Measurements from ENCODE around the gene C1S.
"Not testable (repeated sequence)": the region's sequence is repeated elsewhere in the genome, so short reads cannot be mapped to it uniquely, and the experiment has no call there.

Gene C1S

DNA sequence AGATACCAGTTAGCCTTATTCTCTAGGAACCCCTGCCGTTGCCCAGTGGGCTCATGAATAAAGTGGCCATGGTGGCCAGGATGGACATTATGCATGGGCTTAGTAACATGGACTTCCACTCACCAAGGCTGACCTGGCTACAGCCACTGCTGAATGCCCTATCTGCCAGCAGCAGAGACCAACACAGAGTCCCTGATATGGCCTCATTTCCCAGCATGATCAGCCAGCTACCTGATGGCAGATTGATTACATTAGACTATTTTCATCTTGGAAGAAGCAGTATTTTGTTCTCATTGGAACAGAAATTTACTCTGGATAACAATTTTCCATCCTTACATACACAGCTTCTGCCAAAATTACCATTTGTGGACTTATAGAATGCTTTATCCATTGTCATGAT, 26.1 kb upstream of the C1S start:
- H3K27ac ChIP-seq: no peak overlapping the region
- H3K4me3 ChIP-seq: no peak overlapping the region
- no peak for DNase-seq (ENCODE audit: low spot score)
- TF ChIP-seq, protein P1, sequence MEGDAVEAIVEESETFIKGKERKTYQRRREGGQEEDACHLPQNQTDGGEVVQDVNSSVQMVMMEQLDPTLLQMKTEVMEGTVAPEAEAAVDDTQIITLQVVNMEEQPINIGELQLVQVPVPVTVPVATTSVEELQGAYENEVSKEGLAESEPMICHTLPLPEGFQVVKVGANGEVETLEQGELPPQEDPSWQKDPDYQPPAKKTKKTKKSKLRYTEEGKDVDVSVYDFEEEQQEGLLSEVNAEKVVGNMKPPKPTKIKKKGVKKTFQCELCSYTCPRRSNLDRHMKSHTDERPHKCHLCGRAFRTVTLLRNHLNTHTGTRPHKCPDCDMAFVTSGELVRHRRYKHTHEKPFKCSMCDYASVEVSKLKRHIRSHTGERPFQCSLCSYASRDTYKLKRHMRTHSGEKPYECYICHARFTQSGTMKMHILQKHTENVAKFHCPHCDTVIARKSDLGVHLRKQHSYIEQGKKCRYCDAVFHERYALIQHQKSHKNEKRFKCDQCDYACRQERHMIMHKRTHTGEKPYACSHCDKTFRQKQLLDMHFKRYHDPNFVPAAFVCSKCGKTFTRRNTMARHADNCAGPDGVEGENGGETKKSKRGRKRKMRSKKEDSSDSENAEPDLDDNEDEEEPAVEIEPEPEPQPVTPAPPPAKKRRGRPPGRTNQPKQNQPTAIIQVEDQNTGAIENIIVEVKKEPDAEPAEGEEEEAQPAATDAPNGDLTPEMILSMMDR (IDR thresholded peaks at IDR 0.05): no peak

DNA sequence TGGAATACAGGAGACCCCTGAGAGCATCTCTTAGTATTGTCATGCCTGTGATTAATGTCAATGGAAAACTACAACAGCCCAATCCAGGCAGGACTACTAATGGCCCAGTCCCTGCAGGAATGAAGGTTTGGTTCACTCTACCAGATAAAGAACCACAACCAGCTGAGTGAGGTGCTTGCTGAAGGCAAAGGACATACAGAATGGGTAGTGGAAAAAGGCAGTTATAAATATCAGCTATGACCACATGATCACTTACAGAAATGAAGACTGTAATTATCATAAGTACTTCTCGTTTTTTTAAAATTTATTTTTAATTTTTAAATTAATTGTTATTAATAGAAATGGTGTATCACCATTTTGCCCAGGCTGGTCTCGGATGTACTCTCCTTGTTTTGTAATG, 25.1 kb upstream of the C1S start:
- DNase-seq (ENCODE audit: low spot score): no peak
- TF ChIP-seq, protein P1 (IDR thresholded peaks at IDR 0.05): no peak
- H3K4me3 ChIP-seq: no peak overlapping the region
- no peak overlapping the region for H3K27ac ChIP-seq

DNA sequence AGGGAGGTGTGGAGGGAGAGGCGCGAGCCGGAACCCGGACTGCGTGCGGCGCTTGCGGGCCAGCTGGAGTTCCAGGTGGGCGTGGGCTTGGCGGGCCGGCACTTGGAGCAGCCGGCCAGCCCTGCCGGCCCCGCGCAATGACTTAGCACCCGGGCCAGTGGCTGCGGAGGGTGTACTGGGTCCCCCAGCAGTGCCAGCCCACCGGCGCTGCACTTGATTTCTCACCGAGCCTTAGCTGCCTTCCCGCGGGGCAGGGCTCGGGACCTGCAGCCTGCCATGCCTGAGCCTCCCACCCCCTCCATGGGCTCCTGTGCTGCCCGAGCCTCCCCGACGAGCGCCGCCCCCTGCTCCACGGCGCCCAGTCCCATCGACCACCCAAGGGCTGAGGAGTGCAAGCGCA, 23.1 kb upstream of the C1S start:
- H3K4me3 ChIP-seq; H3K27ac ChIP-seq; DNase-seq (ENCODE audit: low spot score): not testable (repeated sequence)

DNA sequence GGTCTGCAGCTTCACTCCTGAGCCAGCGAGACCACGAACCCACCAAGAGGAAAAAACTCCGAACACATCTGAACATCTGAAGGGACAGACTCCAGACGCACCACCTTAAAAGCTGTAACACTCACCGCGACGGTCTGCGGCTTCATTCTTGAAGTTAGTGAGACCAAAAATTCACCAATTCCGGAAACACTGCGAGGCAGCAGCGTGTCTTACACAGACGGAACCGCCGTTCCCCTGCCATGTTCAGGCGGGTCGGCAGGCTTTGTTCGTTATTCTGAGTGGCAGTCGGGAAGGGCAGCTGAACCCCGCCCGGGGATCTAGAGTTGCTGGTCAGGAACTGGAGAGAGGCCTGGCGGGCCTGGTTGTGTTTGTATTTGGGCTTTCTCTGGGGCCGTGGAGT, 21.9 kb upstream of the C1S start:
- no peak overlapping the region for H3K4me3 ChIP-seq
- DNase-seq (ENCODE audit: low spot score): no peak
- H3K27ac ChIP-seq: no peak overlapping the region
- TF ChIP-seq, protein P1 (IDR thresholded peaks at IDR 0.05): no peak

DNA sequence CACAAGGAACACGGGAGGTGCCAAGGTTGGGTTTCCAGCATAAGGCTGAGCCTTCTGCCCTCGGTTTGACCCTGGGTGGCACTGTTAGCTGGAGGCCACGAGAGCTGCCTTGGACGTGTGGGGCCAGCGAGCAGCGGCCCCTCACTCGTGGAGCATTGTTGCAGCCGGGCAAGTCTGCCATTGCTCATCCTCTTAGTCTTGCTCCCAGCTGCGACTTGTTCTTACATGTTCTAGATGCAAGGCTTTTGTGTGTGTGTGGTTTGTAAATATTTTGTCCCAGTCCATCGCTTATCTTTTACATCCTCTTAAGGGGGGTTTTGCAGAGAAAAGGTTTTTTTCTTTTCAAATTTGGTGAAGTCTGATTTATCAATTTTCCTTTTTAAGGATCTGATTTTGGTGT, 21.1 kb upstream of the C1S start:
- no peak overlapping the region for H3K27ac ChIP-seq
- TF ChIP-seq, protein P1 (IDR thresholded peaks at IDR 0.05): no peak
- no peak overlapping the region for H3K4me3 ChIP-seq
- DNase-seq (ENCODE audit: low spot score): no peak

DNA sequence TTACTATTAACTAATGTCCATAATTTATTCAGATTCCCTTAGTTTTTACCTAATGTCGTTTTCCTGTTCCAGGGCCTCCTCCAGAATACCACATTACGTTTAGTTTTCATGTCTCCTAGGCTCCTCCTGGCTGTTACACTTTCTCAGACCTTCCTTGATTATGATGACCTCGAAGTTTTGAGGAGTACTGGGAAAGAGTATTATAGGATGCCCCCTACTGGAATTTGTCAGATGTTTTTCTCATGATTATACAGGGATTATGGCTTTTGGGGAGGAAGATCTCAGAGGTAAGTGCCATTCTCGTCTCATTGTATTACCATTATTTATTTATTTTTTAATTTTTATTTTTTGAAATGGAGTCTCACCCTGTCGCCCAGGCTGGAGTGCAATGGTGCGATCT, 17.7 kb upstream of the C1S start:
- TF ChIP-seq, protein P1 (IDR thresholded peaks at IDR 0.05): no peak
- DNase-seq (ENCODE audit: low spot score): no peak
- Histone ChIP-seq H3K27ac (no peak overlapping the region), H3K4me3 (no peak overlapping the region)

DNA sequence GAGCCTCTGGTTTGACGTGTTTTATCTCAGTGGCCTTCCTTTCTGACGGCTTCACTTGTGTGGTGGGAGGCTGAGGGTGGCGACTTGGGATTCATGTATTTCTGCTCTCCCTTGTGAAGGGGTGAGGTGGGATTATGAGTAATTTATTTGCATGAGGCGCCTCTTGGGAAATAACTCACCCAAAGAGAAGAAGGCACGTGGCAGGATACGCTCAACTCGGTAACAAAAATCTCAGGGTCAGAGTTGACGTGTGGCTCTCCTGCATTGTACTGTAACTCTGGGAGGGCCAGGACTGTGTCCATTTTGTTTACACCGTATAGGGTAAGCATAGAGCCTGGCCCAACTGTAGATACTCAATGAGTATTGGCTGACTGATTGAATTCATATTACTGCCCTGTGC, 14.6 kb upstream of the C1S start:
- TF ChIP-seq, protein P1 (IDR thresholded peaks at IDR 0.05): no peak
- H3K4me3 ChIP-seq: no peak overlapping the region
- no peak overlapping the region for H3K27ac ChIP-seq
- DNase-seq (ENCODE audit: low spot score): no peak
